Measurements from ENCODE around the gene USP35.

USP35 gene

DNA sequence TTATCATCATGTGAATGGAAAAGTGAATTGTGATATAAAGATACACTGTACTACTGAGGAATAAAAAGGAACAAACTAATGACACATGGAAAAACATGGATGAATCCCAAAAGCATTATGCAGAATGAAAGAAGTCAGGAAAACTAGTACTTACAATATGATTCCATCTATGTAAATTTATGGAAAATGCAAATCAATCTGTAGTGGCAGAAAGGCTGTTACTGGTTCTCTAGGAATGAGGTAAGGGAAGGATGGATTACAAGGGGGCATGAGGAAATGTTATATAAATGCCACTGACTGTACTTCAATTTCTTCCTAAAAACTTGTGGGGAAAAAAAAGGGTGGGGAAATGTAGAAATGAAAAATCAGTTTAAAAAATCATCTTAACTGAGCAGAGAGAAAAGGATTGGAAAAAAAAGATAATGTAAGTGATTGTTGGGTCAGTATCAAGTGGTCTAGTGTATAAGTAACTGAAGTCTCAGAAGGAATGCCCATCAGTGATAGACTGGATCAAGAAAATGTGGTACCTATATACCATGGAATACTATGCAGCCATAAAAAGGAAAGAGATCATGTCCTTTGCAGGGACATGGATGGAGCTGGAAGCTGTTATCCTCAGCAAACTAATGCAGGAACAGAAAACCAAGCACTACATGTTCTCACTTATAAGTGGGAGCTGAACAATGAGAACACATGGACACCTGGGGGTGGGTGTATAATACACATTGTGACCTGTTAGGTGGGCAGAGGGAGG is 48.8 kb downstream of the USP35 start:
- no peak for DNase-seq

DNA sequence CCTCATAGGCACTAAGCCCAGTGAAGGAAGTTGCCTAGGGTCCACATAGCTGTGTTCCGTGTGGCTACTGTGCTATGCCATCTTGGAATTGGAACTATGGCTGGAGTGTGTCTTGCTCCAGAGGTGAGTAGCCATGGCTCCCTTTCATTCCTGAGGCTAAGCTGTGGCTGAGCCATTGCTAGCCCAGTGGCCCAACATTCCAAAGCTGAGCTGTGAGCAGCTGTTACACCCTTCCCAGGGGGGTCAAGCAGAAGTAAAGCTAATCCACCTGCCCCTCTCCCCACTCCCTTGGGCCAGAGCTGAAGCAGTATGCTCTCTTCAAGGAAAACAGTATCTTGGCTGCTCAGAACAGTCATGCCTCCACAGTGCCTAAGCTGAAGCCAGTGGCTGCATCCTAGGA is 51.1 kb downstream of the USP35 start:
- DNase-seq, result no peak

DNA sequence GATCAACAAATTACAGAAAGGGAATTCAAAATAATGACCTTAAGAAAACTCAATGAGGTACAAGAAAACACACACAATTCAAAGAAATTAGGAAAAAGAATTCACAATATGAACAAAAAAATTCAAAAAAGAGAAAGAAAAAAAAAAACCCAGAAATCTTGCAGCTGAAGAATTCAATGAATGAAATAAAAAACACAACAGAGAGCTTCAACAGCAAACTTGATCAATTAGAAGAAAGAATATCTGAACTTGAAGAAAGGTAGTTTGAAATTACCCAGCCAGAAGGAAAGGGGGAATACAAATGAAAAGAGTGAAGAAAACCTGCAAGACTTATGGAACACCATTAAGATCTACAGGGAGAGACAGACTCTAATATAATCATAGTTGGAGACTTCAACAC is 52.8 kb downstream of the USP35 start:
- no peak for DNase-seq

DNA sequence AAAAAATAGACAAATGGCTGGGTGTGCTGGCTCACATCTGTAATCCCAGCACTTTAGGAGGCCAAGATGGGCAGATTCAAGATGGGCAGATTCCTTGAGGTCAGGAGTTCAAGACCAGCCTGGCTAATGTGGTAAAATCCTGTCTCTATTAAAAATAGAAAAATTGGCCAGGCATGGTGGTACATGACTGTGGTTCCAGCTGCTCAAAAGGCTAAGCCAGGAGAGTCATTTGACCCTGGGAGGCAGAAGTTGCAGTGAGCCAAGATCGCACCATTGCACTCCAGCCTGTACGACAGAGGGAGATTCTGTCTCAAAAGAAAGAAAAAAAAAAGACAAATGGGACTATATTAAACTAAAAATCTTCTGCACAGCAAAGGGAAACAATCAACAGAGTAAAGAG is 55.4 kb downstream of the USP35 start:
- DNase-seq, result no peak

DNA sequence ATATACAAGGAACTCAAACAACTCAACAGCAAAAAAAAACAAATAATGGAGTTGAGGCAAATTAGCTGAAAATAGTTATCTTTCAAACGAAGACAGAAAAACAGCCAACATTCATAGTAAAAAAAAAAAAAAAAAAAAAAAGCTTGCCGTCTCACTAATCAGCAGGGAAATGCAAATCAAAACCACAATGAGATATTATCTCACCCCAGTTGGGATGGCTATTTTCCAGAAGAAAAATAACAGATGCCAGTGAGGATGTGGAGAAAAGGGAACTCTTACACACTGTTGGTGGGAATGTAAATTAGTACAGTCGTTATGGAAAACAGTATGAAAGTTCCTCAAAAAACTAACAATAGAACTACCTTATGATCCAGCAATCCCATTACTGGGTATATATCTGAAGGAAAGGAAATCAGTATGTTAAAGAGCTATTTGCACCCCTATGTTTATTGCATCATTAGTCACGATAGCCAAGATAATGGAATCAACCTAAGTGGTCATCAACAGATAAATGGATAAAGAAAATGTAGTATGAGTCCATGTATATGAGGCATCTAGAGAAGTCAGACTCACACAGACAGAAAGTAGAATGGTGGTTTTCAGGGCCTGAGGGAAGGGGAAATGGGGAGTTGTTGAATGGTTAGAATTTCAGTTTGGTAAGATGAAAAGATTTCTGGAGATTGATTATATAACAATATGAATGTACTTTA is 56.0 kb downstream of the USP35 start:
- DNase-seq, result no peak

DNA sequence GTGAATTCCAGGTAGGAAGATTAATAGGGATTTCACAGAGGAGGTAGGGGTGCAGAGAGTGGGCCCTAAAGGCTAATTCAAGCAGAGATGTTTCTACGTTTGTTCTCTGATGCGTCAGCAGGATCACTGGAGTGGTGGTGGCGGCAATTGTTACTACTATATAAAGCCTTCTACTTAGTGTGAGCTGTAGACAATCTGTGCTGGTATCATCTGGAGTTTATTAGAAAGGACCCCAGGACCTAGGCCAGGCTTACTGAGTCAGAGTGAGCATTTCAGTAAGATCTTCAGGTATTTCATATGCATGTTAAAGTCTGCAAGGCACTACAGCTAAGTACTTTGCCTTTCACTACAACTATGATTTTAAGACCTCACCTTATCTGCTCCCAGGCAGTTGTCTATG is 59.5 kb downstream of the USP35 start:
- no peak for DNase-seq

DNA sequence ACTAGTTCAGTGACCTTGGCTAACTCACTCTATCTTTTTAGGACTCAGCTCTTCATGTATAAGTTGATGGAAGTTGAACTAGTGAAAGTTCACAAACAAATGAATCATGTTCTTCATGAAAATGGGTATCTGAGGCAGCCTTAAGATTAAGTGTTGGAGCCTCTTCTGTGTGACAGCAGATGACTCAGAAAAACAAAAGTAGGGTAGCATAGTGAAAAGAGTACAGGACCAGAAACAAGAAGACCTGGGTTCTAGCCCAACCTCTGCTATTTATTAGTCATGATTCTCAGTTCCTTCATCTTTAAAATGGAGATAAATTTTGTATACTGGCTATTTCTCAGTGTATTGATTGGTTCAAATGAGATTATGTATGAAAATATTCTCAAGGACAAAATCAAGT is 60.2 kb downstream of the USP35 start:
- DNase-seq, result no peak

DNA sequence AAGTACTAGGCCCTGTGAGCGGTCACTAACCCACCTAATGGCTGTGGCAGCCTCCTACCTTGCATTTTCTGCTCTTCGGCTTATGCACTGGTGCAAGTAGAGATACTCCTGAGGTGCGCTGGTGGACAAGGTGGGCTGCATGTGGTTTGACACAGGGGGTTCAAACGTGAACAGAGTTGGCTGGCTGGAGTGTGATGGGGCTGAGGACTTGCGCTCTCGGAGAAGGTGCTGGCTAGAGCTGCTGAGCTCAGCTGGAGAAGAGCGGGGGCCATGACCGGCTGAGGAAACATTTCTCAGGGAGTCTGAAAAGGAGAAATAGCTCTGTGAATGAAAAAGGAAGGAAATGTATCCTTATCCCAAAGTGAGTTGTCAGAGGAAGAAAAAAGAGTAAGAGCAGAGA is 61.4 kb downstream of the USP35 start:
- DNase-seq, result no peak

DNA sequence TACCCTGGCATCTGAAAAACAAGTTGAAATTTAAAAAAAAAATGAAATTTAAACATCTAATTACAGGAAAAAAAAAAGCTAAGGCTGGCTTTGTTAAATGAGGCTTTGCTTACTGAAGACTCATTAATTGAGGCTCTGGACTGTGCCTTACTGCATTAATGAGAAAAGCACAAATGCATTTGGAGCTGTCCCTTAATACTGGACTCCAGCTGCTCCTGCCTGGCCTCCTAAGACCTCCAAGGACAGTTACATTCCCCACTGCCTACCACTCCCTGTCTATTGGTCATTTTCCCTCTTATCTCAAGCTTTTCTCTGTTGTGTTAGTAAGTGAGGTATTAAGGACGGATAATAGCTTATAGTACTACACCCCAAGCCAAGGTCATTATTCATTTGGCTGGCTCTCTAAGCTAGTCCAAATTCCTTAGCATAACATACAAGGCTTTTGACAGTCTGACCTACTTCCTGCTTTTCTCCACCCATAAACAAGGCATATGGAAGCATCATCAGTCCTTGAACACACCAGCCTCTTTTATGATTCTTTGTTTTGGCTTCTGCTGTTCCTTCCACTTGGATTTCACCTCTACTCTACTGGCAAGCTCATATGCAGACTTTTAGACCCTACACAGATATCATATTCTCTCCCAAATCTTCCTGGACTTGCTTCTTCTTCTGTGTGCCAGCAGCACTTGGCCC is 62.5 kb downstream of the USP35 start:
- no peak for DNase-seq

DNA sequence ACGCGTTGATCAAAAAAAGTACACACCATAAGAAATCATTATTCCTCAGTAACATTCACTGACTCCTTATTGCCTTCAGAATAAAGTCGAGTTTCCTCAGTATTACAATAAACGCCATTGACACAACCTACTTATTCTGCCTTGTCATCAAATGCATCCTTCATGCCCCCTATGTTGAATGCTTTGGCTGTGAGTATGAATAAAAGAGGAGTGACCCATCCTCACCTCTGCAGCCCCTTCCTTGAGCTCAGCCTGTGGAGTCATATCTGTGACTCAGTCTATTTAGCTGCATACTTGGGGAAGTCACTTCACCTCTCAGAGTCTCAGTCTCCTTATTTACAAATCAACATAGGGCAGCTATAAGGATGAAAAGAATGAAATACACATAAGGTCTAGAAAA is 65.1 kb downstream of the USP35 start:
- no peak for DNase-seq

DNA sequence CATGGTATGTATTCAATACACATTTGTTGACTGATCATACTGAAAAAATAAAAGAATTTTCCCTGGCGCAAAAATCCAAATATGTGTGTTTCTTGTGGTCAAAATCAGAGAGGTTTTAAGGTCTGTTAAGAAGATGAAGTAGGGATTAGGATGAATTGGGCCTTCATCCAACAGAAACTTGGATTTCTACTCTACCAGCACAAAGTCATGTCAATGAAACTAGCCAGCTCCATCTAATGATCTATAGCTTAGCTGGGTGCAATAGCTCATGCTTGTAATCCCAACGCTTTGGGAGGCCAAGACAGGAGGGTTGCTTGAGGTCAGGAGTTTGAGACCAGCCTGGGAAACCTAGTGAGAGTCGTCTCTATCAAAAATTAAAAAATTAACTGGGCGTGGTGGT is 65.5 kb downstream of the USP35 start:
- DNase-seq, result no peak

DNA sequence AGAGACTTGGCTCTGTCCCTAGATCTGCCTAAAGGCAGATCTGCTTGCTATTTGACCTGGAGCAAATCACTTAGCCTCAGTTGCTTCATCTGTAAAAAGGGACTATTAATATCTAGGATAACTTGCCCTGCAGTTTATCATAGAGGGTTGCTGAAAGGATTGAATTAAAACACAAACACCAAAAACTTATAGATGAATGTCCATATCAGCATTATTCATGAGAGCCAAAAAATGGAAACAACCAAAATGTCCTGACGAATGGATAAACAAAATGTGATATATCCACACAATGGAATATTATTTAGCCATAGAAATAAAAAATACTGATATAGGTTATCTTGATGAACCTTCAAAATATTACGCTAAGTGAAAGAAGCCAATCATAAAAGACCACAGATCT is 67.2 kb downstream of the USP35 start:
- no peak for DNase-seq

DNA sequence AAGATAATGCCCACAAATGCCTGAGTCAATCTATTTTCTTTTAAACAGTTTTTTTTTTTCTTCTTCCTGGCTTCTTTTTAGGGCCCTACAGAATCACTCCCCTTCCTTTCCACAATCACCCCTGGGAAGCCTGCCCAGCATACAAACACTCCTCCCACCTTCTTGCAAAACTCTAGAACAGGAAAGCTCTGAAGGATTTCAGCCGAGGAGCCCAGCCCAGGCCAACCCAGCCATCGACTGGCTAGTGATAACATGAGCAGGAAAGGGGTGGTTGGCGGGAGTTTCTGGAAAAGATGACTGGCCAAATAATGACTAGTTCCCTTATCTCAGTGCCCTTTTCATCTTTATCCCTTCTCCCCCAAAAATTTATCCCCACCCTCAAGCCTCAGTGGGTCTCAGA is 68.2 kb downstream of the USP35 start:
- DNase-seq, result peak; percentile 76

DNA sequence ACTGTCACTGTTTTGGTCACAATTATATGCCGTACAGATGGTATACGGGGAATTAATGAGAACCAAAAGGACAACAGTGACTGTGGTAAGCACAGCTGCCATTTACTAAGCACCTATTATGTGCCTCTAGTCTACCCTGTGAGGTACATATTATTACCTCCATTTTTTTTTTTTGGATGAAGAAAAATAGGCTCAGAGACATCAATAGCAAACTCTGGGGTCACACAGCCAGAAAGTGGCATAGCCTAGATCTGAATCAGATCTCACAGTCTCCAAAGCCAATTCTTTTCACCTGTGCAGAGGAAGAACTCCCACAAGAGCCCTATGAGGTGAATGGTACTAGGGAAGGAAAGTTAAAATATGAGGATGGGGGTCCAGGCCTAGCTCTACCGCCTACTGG is 68.9 kb downstream of the USP35 start:
- no peak for DNase-seq

DNA sequence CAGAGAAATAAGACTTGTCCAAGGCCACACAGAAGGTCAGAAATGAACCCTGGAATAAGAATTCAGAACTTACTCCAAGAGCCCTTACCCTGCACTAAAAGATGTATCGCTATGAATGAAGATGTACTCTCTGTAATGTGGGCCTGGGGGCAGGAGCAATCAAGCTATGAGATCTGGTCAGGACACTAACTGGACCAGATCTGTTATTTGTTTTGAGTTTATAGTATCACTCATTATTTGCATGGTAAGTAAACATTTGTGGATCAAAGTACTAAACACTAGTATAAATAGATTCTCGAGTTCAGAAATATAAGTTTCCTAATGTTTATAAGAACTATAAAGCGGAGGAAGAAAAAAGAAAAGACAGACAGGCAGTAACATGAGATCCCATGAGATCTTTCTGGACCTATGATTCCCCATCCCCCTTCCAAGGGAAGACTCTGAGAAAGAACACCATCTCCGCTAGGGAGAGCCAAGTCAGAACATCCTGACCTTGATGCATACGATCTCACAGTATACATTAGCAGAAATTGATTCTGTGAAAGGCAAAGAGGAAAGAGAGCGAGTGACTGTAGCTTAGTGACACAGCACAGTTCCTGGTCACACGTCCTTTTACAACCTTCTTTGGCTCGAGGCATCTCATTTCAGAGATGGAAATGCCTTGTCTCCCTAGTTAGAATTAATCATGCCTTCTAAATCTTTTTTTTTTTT is 71.2 kb downstream of the USP35 start:
- no peak for DNase-seq

DNA sequence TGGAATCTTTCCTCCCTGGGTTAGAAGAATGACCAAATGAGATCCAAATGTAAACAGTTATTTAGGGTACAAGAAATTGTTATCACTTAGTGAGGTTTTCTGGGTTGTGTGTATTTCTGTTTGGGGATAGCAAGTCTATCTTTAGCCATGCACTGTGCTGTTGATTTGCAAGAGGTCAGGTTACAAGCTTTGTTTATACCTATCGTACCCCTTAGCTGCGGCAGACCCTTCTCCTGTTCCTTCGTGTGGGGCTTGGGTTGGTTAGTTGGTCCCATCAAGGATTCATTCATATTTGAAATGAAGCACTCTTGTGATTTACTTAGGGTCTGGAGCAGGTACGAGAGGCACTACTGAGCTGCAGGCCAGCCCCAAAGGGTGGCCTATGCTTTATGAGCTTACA is 72.6 kb downstream of the USP35 start:
- DNase-seq, result no peak

DNA sequence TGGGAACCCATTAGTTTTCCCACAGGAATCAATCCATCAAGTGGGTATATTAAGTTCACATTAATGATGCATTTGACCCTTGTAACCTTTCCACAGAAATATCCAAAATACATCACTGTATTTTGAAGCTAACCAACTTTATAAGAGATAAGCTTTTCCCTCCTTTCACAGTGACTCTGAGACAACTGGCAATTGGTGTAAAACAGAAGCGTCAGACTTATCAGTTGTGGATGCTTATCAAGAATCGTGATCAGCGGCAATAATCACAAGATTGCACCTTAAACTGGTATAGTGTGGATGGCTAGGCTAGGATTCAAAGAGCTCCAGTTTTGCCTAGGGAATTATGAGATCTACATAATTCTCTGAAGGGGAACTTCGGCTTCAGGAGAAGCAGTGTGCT is 73.1 kb downstream of the USP35 start:
- no peak for DNase-seq

DNA sequence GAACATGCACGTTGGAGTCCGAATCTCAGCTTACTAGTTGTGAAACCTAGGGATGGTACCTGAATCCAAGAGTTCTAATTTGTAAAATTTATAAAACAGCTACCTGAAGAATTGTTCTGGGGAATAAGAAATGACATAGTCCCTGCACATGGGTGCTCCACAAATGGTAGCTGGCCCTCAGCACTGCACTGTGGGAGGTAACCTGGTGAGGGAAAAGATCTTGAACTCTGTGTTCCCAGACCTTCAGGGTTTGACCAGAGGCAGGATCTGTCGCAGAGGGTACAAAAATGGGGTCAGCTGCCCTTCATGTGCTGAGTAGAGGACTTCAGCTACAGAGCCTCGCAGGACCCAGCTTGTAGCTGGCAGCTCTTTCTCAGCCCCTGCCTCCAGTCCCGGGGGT is 73.5 kb downstream of the USP35 start:
- no peak for DNase-seq

DNA sequence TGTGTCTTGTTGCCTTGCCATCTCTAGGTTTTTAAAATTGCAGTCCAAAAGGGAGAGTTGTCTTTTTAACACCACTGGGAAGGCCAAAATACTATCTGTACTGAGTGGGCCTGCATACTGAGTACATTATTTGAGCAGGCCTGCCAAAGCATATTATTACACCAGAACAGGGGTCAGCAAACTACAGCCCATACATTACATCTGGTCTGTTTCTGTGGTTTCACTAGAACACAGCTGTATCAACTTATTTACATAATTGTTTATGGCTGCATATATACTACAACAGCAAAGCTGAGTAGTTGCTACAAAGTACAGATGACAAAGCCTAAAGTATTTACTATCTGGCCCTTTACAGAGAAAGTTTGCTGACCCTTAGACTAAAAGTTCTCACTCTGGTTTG is 74.0 kb downstream of the USP35 start:
- no peak for DNase-seq
